HG03135 (cell line): Measurements from ENCODE around the gene ADORA3.
"Not testable (repeated sequence)": the region's sequence is repeated elsewhere in the genome, so short reads cannot be mapped to it uniquely, and the experiment has no call there.

Source experiments
- ATAC-seq: cut with Tn5 transposase; IDR thresholded peaks from one replicate; pipeline ENCODE4 v1.9.1; 2021; ENCODE audit warnings: mild to moderate bottlenecking, moderate library complexity; ENCODE audit not compliant: unreplicated experiment

The ADORA3 gene

DNA sequence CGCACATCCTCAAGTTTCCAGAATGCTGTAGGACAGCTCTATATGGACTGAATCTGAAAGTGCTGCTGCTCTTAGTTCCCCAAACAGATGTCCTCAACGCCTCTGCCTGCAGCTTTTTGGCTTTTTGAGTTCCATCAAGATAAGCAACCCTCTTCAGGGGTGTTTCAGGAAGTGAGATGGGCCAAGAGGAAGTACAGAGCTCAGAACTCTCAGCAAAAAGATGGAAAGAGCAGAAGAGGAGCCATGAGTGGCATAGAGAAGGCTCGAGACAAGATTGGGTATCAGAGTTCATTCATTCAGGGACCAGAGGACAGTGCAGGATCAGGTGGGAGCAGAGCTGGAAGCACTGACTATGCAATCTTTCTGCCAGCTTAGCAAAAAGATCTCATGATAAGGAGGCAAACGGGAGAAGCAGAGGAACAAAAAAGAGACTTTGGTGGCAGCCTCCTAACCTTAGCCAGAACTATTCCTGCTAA is at the start of gene ADORA3, which contains the start of gene TMIGD3:
TSS of gene ADORA3 (minus strand) at position 49 of the 476 bp plus-strand sequence. CDS start 279 bp downstream, outside the sequence.
TSS of gene TMIGD3 (minus strand) at position 49 of the 476 bp plus-strand sequence. CDS start 279 bp downstream, outside the sequence.
- no peak for ATAC-seq

DNA sequence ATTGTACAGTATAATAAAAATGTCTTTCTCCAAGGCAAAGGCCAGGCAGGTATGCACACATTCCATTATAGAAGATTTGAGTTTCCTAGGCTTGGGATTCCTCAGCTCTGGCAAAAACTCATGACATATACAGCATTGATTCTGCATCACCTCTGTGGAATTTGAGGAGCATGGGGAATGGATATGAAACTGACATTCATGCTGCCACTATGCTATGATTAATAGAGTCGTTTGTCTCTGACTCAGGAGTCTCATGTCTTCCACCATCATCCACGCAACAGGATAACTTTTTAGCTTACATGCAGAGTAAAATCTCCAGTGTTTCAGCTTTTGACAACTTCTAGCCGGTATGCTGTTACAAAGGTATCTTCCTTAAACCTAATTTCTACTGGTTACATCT is 49.8 kb upstream of the ADORA3 start:
- no peak for ATAC-seq

DNA sequence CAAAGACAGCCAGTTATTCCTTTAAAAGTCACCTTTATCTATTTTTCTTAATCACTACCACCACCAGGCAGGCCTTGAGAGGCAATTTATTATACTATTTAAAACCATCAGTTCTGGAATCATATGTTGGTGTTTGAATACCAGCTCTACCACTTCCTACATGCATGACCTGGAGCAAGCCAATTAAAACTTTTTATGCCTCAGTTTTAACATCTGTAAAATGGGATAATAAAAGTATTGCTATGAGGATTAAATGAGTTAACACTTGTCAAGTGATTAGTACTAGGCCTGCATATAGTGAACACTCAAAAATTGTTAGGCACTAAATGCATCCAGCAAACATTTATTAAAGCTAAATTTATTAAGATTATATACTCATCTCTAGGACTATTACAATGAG is 49.2 kb upstream of the ADORA3 start:
- ATAC-seq = no peak

DNA sequence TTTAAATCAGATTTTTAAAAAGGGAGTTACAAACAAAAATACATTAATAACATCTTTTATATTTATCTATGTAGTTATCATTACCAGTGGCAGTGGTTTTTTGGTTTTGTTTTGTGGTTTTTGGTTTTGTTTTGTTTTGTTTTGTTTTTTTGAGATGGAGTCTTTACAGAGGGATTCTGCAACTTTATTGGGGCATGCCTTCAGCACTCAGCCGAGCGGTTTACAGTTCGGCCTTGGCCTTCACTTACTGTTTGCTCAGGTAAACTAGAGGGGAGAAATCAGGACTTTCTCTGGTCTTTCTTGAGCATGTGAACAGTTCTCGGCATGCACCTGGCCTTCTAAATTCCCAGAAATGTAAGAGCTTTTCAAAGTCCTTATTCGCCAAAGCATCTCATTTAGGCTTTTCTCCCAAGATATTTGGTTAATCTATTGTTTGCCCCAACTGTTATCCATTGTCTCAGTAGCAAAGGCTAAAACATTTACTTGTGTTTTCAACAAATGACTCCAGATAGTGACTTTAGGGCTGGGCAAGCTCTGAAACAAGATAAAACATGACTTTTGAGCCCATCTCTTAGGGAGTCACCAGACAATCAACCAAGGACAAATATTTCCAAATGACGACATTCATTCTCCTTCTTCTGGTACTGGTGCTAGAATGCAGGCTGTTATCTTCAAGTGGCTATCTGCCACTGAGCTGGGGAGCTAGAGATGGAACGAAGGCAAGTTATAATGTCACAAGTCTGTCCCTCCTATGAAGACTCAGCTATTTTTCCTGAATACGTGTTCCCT is 48.4 kb upstream of the ADORA3 start:
- no peak for ATAC-seq

DNA sequence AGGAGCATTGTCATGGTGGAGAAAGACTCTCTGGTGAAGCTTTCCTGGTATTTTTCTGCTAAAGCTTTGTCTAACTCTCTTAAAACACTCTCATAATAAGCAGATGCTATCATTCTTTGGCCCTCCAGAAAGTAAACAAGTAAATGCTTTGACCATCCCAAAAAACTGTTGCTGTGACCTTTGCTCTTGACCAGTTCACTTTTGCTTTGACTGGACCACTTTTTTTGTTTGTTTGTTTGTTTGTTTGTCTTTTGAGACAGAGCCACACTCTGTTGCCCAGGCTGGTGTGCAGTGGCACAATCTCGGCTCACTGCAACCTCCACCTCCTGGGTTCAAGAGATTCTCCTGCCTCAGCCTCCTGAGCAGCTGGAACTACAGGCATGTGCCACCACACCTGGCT is 44.4 kb upstream of the ADORA3 start:
- not testable (repeated sequence) for ATAC-seq

DNA sequence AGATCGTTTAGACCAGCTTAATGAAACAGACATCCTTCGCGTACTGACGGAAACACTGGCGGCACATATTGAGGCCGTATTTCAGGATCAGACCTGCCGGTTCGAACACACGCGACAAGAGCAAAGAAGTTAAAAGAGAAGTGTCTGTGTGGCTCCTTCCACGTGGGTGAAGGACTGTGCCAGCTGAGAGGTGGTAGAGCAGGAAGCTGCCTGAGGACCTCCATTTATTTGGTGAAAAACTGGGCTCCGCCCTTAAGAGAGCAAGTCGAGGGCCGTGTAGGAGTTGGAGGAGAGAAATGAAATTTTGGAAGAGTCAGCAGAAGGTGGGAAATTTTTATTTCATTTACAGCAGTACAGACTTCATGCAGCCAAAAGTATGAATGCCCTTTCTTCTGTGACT is 38.8 kb upstream of the ADORA3 start:
- ATAC-seq = no peak

DNA sequence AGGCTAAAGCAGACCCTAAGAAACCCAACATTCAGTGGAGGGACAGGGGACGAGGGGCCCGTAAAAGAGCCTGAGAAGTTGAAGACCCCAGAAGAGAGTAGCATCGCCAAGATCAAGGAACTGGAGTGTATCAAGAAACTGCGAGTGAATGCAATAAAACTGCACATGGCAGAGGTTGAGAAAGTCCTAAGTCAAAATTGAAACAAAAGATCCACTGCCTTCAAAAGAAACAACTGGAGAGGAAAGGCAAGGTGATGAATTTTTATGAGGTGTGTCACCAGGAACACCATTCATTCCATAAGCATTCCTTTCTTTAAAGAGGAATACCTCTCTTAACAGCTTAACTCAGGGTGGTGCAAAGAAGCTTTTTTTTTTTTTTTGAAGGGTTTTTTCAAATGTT is 38.3 kb upstream of the ADORA3 start:
- no peak for ATAC-seq

DNA sequence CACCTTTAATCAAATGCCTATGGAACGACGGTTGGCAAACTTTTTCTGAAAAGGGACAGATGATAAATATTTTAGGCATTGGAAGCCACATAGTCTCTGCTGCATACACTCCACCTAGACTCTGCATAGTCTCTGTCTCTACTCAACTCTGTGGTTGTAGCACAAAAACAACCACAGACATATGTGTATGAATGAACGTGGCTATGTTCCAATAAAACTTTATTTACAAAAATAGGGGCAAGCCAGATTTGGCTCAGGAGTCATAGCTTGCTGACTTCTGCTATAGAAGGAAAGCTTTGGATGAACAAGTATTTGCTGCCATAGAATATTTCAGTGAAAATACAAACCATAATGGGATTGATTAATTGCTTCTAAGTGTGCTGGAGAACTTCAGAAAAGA is 37.5 kb upstream of the ADORA3 start:
- no peak for ATAC-seq

DNA sequence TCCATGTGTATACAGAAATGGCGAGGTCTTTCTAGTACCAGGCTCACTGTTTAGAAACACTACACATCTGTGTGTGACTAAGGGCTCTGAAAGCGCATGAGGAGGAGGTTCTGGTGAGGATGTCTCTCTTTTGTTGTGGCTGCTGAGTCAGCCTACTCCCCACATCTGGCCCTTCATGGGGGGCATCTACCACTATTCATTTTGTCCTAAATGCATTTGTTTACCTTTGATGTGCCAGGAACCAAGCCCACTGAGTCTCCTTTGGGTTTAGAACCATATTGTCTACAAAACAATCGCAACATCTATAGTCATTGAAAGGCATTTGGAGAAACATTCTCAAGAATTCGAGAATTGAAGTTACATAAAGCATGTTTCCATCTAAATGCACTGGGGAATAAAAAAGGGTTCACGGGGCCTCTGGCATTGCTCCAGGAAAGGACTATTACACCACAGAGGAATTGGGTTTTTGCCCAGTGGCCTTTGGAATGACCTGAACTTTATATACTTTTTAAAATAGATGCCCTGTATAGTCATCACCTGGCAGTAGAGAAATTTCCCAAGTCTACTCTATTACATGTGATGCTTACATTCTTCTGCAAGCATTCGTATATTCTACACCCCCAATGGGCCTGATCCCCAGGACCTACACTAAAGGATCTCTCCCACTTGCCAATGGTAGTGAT is 35.1 kb upstream of the ADORA3 start:
- no peak for ATAC-seq

DNA sequence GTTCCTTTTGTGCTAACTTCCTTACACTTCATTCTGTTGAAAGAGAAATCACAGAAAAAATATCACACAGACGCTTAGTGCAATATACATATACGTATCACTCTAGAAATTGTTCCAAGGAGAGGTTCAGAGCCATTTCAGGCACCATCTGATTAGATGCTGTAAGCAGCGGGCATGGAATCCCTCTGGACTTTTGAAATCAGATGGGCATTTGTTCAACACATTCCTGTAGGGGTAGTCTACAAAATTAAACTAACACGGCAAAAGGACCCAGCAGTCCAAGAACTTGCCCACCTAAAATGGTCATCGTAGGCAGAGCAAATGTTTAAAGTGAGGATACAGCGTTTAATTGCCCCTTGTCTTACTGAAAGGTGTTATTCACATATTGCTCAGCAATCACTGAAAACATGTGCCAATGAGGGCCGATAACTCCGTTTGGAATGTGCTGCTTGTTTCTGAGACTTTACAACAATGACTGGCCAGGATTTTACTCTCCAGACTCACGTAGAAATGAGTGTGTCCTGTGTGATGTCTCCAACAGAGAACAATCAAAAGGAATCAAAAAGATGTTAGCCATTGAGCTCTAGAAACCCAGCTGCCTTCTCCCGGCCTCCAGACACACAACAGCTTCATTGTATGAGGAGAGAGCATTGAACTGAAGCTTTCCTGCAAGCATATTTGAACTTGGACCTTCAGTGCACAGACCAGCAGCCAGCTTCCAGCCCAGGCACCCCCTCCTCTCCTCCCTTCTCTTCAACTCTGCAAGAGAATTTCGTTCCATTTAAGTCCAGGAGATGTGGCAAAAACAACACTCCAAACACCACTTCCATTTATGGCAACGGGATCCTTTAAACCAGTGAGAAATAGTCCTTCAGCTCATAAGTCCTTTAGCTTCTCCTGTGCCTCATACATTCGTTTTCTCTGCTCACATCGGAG is 32.1 kb upstream of the ADORA3 start:
- no peak for ATAC-seq

DNA sequence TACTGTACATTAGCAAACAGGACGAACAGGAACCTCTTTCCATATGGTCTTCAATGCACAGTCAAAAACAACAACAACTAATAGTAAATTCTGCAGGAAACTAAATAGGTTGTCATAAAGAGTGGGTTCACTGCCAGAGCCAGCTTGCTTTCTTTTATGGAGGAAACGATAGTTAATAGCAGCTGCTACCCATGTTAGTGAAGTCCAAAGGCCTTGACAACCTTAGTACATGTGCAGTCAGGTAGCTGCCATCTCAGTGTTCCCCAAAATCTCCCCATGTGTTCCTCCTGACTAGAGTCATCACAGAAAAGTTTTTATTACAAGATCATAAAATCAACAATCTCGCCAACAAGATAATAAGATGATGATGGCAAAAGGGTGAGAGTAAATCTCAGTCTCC is 16.6 kb upstream of the ADORA3 start:
- no peak for ATAC-seq

DNA sequence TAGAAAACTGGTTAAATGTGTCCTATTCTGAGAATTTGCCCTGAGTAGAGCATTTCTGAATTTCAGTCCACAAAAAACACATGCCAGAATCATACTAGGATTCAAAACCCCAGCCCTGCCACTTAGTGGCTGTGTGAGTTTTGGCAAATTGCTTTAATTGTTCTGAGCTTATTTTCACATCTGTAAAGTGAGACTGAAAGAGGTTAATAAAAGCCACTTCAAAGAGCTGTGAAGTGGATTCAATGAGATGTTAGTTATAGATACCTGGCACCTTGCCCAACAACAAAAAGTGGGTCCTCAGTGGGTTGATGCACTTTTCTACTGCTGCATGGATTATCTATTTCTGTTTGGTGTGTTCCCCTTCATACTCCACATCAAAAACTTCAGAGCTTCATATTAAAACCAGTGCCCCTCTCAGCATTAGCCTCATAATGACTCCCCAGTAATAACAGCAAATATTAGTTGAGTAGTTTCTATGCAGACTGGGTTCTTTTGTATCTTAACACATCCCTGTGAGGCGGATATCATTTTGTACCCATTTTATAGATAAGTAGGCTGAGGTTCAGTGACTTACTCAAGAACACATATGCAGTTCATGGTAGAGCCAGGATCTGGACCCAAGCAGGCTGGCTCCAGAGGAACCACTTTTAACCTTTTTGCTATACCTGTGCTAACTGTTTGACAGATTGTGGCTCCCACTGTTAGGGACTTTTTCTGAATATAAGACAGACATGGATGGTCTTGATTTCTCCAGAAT is 14.2 kb upstream of the ADORA3 start:
- ATAC-seq = no peak

DNA sequence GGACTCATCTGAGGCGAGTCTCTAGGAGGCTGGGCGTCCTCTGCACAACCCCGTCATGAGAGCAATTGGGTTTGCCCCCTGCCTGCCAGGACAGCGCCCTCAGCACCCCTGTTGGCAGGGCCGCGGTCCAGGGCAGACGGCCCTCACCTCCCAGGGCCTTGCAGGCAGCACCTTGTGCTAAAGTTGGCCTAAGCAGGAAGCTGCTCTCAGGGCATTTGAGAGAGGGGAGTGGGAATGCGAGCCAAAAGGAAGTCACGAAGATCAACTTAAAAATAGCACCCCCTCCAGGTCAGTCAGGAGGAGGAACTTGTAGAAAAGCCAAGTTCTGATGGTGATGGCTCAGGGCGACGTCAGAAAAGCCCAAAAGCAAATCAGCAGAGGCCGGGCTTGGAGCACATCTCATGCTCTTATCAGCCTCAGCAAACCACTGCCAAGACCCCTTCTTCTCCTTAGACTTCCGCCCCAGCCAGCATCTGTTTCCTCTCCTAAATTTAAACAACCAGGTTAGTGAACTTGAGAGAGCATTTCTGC is 12.6 kb upstream of the ADORA3 start:
- ATAC-seq = no peak

DNA sequence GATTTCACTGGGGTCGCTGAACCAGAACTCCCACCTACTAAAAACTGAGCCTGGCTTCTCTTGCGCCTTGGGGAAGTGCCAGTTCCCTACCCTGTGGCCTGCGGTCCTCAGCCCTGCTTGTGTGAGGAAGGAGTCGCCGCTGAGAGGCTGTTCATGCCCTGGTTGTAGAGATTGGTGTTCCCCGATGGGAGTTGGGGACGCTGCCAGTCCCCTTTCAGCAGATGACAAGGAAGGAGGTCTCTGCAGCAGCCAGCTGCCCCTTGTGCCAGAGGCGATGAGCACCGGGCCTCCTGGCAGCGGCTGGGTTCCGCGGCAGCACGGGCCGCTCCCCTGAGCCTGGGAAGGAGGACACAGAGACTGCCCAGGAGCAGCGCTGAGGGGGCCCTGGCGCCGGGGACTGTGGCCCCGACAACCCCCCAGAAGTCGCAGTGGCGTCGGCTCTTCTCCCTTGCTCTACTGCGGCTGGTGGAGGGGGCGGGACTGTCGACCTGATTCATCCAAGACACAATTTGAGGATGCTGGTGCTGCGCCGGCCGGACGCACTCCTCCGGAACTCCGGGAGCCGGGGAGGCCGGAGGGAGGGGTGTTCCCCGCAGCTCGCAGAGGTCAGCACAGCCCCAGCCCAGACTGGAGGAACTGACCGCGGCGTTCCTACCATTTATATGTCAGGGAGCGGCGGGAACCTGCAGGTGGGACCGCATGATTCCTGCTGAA is 12.0 kb upstream of the ADORA3 start:
- ATAC-seq = no peak

DNA sequence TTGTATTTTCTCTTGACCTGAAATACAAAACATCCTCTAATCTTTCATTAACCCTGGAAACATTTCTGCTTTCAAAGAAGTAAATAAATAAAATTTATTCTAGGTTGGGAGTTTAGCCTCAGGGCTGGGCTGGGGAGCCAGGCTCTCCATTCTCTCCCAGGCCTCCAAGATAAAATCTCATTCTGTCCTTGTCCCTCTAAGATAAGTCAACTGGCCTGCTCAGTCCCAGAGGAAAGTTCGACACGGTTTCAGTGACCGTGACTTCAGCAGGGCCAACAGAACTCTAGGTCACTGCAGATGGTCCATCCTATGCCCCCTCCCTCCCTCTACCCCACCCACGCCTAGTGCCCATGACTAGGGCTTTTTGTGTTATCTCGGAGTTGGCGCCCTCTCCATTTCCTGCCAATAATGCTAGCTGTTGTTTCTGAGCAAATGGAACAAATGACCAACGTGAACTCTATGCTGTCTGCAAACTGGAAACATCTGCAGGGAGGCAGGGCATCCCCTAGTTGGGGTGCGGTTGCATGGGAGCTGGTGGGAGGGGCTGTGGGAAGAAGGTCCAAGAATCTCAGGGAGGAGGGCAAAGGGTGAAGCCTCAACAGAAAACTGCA is 10.1 kb upstream of the ADORA3 start:
- no peak for ATAC-seq

DNA sequence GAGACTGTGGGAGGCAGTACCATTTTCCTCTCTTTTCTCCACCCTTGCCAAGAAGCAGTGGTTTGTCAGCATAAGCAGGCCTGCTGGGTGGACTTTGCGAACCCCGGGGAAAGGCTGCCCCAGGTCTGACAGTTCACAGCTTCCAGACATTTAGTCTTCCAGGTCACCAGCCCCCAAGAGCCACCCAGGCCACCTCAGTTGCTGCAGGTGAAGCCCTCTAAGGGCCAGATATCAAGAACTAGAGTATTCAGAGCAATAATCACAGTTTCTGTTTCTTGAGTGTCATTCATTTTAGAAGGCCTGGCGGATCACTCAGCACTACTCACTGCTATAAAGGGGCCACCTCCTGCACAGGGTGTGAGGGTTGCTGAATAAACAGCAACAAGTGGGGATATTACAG is 9.5 kb upstream of the ADORA3 start:
- no peak for ATAC-seq

DNA sequence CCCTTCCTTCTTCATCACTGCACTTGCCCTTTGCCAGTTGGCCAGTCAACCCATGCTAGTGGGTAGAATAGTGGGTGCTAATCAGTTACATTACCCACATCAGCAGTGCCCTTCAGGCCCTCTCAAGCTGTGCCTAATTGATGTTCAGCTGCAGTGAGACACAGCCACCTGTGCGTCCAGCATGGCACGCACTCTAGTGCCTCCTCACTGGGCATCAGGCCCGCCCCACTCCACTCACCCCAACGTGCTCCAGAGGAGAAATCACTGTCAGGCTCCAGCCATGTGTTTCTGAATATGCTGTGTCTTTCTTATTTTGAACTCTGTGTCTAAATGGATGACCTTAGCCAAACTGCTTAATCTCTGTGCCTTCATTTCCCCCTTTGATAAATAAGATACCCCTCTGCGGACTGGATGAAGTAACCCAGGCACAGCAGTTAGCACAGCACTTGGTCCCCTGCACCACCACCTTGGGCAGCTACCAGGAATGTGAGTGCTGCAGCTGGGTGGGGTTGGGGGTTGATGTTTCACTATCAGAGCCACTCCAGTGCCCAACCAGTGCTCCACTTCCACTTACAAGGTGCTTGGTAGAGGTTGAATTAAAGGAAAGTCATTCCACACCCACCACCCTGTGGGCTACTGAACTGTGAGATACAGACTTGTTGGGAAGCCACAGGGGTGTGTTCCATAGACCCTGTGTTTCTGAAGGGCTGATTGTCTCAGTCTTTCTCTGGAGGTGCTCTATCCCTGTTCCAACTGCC is 8.9 kb upstream of the ADORA3 start:
- ATAC-seq = no peak

DNA sequence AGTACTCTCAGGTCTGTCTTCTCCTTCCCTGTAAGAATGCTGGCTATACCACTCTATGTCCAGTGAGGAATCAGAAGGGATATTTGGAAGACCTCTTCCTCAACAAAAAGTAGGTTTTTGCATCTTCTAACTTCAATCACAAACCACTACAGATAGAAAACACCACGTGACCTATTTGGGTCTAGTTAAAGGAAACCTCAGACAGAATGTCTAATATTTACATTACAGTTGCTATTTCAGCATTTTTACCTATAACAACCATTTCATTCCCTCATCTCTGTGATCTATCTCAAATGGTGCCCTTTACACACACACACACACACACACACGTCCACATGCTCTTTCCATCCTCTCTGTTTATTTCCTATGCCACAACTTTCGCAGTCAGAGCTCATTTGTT is 7.9 kb upstream of the ADORA3 start:
- ATAC-seq = no peak
